GM18868 (cell line): ENCODE results near the gene ENTPD2.

Source experiments
- ATAC-seq: cut with Tn5 transposase; IDR thresholded peaks from one replicate; pipeline ENCODE4 v1.9.1; 2021; ENCODE audit warnings: mild to moderate bottlenecking, moderate library complexity; ENCODE audit not compliant: unreplicated experiment

Gene ENTPD2

DNA sequence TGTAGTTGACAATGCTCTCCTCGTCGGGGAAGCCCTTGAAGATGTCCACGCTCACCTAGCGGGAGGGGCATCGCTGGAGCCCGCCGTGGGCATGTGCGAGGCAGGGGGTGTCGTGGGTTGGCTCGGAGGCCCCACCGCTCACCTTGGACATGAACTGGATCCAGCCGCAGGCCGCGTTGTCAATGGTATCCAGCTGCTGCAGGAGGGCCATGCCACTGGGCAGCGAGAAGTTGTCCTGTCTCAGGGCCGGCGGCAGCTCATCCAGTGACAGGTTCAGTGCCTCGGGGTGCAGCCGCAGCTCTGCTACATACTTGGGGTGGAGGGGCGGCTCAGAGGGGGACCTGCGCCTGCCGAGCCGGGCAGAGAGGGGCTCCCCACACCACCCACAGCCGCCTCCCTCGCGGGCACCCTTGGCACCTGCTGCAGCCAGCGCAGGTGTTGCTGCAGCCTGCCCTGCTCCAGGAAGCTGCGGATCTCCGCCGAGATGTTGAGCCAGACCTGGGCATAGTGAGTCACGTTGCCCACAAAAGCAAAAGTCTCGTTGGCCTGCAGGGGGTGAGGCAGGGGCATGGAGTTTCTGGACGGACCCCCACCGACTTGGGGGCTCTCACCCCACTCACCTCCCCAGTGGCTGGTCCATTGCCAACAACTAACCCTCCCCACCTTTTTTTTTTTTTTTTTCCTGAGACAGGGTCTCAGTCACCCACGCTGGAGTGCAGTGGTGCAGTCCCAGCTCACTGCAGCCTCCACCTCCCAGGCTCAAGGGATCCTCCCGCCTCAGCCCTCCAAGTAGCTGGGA is 34.9 kb downstream of the ENTPD2 start:
- ATAC-seq, result no peak

DNA sequence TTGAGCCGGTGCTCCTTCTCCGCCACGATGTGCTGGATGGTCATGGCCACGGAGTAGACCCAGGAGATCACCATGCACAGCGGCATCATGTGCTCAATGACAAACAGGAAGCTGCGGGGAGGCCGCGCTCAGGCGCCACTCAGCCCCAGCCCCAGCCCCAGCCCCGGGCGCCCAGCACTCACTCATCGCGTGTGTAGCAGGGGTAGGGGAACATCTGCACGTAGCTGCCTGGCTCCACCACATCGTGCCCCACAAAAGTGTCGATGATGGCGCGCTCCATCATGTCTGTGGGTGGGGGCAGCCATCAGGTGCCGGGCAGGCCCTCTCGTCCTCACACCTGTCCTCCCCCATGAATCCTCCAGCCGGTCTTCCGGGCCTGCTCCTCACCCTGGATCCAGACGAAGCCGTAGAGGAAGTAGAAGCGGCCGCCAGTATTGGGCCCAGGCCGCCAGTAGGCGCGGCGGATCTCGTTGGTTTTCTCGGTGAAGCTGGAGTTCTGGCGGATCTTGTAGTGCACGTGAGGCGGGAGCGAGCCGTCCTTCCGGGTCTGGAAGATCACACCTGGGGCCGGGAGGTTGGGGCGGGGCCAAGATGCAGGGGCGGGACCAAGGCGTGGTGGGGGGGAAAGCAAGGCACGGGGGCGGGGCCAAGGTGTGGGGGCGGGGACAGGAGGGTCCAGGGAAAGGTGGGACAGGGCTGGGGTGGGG is 35.9 kb downstream of the ENTPD2 start:
- no peak for ATAC-seq

DNA sequence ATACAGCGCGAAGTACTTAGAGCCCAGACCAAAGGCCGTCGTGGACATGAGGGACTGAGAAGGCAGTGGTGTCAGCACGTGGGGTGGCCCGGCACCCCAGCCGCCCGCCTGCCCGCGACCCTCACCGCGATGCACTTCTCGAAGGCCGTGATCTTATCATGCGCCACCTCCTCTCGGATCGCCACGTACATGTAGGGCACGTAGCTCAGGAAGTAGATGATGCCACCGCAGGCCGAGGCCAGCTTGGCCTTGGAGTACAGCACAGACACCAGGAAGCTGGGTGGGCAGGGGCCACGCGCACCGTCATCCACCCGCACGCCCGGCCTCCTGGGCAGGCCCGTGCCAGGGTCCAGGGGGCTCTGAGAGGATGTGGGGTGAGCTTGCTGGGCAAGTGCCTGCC is 36.8 kb downstream of the ENTPD2 start:
- no peak for ATAC-seq

DNA sequence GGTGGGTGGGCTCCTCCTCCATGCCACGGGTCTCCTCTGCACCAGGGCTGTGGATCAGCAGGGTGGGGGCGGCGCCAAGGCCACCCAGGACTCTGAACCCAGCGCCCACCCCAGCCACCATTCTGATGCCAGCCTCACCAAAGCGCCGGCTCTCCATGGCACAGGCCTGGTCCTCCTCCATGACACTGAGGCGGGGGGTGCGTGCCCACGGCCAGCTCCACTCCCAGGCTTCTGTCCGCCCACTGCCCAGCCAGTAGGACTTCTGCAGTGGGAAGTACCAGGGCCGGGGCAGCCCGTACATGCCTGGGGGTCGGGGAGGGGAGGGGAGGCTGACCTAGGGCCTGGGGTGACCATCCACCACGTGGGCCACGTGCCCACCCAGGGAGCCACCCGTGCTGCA is 37.4 kb downstream of the ENTPD2 start:
- ATAC-seq, result no peak

DNA sequence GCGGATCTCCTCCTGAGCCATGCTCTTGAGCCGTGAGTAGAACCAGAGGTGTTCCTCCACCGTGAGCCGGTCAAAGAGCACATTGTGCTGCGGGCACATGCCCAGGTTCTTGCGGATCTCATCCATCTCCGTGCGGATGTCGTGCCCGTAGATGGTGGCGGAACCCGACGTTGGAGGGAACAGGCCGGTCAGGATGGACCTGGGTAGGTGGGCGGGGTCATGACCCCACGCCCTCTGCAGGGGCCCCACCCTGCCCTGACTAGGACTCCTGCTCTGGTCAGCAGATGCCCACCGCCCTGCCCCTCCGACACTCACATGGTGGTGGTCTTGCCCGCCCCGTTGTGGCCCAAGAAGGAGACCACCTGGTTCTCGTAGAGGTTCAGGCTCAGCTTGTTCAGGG is 37.9 kb downstream of the ENTPD2 start:
- ATAC-seq, result no peak

DNA sequence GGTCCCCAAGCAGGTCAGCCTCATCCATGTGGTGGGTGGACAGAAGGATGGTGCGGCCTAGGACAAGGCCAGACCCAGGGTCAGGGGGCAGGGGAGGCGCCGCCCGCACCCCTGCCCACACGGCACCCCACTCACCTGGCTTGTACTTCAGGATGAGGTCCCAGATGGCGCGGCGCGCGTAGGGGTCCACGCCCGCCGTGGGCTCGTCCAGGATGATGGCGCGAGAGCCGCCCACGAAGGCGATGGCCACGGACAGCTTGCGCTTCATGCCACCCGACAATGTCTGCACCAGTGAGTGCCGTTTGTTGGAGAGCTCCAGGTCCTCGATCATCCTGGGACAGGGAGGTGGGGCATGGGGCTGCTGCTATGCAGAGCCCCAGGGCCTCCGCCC is 38.3 kb downstream of the ENTPD2 start:
- no peak for ATAC-seq

- ATAC-seq, result no peak
Measured at GRCh38 chr9:137014776-137015539, 38.9 kb downstream of the ENTPD2 start.

GRCh38 chr9:137014166-137014565 is 39.7 kb downstream of the ENTPD2 start:
- no peak for ATAC-seq

DNA sequence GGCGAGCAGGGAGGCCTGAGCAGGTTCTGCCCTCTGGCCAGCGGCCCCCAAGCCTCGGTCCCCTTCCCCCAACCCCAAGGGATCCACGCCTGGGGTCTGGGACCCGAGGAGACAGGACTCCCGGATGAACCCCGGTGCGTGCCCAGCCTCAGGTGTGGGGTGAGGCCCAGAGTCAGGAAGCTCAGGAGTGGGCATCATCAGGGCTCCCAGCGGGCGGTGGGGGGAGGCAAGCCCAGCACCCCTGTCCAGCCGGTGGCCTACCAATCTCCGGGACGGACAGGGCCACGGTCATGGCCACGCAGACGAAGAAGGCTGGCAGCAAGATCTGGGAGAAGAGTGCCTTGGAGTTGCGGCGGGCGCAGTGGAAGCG is 40.3 kb downstream of the ENTPD2 start:
- no peak for ATAC-seq

DNA sequence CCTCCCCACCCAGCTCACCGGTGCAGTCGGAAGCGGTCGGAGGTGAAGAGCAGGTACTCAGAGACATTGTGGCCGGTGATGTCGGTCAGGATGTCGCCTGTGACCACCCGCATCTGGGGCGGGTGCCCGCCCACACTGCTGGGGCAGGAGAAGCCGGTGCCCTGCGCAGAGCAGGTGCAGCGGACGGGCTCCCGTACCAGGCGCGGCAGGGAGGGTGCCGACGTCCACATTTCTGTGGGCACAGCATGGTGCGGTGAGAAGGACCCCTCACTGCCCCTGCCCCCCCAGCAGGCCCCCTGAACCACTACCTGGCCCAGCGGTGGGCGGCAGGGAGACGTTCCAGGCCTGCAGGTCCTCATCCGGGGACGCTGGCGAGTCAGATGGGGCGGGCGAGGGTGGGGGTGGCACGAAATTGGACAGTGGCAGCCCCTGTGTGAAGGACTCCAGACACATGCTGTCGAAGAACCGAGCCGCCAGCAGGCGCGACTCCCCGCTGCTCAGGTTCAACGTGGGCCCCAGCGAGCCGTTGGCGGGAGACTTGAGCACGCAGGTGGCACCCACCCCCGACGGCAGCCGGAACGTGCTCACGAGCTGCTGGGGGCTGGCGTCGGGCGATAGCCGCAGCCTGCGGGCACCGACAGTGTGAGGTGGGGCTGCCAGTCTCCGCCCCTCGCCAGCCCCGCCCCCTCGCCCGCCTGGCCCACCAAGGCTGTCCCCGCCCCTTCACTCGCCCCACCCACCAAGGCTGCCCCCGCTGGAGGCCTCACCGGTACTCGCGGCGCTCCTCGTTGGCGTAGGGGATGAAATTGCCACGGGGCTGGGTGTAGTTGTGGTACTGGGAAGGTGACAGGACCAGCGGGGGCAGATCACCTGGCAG is 40.9 kb downstream of the ENTPD2 start:
- no peak for ATAC-seq

DNA sequence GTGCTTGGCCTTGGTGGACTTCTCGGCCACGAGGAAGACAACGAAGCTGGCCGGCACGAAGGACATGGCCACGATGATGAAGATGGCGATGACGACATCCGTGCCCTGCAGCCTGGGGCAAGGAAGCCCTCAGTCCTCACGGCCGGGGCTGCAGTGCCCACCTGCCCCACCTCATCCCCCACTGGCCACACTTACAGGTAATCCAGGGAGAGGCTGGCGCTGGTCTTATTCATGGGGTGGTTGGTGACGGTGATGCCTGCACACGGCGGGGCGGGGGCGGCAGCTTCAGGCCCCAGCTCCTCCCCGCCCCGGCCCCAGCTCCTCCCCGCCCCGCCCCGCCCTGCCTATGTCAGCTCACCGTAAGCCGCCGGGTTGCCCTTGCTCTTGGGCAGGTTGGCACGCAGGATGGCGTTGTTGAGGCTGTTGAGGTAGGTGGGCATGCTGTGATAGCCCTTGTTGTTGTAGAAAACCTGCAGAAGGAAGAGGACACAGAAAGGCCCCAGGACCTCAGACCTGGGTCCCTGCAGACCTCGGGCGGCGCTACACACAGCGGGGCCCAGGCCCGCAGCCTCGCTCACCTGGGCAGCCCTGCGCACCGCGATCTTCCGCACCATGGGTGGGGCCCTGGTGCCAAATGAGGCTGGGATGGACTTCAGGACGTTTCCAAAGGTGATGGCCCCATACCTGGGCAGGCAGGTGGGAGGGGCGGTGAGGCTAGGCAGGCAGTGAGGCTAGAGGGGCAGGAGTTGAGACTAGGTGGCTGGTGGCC is 41.8 kb downstream of the ENTPD2 start:
- no peak for ATAC-seq

DNA sequence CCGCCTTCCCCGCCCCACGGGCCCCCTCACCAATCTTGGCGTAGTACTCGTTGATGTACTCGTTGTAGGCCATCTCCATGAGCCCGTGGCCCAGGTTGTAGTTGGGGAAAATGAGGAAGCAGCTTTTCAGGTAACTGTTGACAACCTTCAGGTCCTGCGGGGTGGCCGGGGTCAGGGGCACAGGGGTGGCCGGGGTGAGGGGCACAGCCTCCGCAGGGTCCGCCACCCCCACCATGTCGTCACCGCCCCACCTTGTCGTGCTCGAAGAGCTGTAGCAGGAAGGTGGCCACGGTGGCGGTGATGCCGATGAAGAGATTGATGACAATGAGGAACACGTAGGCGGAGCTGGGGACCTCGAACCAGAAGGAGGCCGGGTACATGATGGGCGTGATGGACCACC is 42.7 kb downstream of the ENTPD2 start:
- no peak for ATAC-seq

DNA sequence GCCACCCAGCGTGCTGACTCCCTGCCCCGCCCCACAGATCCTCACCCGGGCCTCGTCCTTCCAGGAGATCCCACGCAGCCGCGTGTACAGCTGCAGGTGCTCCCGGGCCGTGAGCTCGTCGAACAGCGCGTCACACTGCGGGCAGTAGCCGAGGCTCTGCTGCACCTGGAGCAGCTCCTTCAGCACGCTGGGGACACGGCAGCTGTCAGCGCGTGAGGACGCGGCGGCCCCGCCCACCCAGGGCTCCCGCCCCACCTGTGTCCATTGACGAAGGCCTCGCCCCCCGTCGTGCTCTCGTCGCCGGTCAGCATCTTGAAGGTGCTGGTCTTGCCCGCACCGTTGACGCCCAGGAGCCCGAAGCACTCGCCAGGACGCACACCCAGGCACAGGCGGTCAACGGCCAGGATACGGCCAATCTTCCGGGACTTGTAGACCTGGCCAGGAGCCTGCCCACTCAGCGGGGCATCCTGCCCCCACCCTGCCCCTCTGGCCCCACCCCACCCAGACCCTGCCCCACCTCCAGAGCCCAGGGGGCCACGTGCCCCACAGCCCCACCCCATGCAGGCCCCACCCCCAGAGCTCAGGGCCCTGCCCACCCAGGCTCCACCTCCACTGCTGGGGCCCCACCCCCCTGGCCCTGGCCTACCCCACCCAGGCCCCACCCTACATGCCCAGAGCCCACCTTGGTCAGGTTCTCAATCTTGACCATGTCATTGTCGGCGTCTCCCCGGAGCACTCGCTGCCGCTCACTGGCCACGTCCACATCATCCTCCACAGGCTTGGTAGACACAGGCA is 43.7 kb downstream of the ENTPD2 start:
- ATAC-seq, result no peak

- ATAC-seq, result no peak
Measured at GRCh38 chr9:137009217-137009616, 44.6 kb downstream of the ENTPD2 start.

DNA sequence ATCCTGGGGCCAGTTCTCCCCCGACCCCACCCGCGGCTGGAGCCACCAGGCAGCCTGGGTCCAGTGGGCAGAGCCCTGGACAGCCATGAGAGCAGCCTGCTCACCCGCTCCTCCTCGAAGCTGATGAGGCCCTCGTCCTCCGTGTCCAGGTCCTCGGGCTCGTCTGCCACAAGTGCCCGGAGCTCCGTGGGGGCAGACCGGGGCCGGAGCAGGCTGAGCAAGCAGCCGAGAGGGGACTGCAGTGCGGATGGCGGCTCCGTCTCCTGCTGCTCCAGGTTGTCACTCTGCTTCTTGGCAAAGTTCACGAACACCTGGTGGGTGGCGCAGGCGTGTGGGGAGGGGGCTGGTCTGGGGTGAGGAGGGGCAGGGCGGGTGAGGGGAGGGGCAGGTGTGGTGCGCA is 45.5 kb downstream of the ENTPD2 start:
- no peak for ATAC-seq

GRCh38 chr9:137007816-137008270 is 46.0 kb downstream of the ENTPD2 start:
- ATAC-seq, result no peak

GRCh38 chr9:137007108-137007815 is 46.6 kb downstream of the ENTPD2 start:
- ATAC-seq, result no peak

DNA sequence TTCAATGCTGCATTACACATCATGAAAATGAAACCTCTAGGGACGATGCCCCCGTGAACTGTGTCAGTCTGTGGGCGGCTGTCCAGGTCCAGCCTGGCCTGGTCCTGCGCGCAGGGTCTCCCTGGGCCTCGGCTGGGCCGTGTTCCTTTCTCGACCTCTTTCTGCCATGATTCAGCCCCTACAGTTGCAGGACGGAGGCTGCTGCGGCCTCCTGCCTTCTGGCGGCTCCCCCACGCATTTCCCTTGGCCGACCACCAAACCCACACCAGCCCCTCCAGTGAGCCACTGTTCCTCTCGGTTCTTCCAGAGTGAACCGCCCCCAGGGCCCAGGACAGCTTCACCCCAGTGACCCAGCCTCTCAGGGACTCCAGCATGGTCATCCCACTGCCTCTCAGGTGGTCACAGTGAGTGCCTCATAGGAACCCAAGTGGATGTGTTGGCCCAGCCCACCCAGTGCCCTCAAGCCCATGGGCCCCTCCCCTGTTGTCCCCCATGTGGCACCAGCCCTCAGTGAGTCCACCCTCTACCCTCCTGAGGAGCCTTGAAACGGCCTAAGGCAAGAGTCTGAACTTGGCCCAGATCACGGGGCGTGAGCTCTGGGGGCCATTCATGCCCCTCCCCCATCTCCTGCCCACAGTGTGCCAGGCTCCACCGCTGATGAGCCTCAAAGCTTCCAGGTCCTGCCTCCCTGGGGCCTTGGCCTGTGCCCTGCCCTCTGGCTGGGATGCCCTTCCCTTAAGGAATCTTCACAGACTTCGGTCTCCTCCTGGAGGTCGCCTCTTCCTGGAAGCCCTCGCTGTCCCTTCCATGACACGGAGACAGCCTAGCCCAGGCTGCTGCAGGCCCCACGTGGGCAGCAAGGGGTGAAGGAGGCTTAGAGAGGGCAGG is 47.5 kb downstream of the ENTPD2 start:
- no peak for ATAC-seq
